VCaP (cell line): ENCODE results near the gene MYL5.

ENCODE experiments used
- H3K27ac ChIP-seq: fragments of 450-650 bp; 2 replicates; pipeline ENCODE4 v1.5.1; 2017
- TF ChIP-seq, protein P1 (sequence below): fragments of 450-650 bp; conservative IDR thresholded peaks from 2 replicates; pipeline ENCODE4 v1.5.1; 2017; ENCODE audit warnings: mild to moderate bottlenecking, moderate library complexity

Gene MYL5

DNA sequence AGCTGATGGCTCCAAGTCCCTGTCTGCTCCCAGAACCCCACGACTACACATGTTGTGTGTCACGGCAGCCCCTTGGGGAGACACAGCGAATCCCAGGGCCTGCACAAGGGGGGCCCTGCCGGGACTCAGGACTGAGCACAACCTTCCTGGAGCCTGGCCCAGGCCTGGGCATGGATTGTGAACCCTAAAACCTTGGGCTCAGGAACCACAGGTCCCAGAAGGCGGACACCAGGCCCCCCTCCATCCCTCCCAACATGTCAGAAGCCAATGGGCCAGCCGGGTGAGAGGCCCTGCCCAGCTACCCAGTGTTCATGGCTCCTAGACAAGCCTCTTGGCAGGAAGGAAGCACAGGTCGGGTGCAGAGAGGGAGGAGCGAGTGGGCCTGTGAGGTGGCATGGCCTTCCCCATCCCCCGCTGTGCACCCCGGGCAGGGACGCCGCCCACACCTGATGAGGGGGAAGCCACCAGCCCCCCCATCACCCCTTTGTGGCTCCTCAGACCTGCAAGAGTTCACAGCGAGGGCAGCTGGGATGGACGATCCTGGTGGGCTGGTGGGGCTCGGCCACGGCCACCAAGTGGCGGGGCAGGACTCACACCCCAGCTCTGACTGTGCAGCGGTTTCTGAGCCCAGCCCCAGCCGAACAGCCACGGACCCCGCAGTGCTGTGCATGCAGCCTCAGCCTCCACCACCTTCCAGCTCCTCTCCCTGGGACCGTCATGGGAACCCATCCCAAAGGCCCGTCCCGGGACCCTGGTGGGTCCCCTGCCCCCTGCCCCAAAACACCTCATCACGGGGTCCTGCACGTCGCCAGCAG is 45.3 kb upstream of the MYL5 start:
- H3K27ac ChIP-seq: no peak overlapping the region
- TF ChIP-seq, protein P1, sequence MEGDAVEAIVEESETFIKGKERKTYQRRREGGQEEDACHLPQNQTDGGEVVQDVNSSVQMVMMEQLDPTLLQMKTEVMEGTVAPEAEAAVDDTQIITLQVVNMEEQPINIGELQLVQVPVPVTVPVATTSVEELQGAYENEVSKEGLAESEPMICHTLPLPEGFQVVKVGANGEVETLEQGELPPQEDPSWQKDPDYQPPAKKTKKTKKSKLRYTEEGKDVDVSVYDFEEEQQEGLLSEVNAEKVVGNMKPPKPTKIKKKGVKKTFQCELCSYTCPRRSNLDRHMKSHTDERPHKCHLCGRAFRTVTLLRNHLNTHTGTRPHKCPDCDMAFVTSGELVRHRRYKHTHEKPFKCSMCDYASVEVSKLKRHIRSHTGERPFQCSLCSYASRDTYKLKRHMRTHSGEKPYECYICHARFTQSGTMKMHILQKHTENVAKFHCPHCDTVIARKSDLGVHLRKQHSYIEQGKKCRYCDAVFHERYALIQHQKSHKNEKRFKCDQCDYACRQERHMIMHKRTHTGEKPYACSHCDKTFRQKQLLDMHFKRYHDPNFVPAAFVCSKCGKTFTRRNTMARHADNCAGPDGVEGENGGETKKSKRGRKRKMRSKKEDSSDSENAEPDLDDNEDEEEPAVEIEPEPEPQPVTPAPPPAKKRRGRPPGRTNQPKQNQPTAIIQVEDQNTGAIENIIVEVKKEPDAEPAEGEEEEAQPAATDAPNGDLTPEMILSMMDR: no peak

DNA sequence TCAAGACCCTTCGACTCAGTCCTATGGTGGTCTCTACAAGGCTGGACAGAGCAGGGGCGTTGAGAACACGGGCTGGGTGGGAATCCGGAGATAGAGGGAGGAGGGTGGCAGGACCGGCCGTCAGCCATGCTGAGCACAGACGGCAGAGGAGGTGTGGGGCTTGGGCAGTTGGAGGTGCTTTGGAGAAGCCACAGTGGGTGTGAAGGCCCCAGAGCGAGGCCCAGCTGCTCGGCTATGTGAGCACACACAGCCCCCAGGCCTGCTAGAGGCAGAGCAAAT is 44.8 kb upstream of the MYL5 start:
- no peak overlapping the region for H3K27ac ChIP-seq
- TF ChIP-seq, protein P1: no peak

- TF ChIP-seq, protein P1: no peak
- no peak overlapping the region for H3K27ac ChIP-seq
Measured at GRCh38 chr4:629915-630641, 44.3 kb upstream of the MYL5 start.

- H3K27ac ChIP-seq: no peak overlapping the region
- TF ChIP-seq, protein P1: no peak
Measured at GRCh38 chr4:630656-631055, 43.7 kb upstream of the MYL5 start.

GRCh38 chr4:632196-632790 is 42.0 kb upstream of the MYL5 start:
- H3K27ac ChIP-seq: no peak overlapping the region
- TF ChIP-seq, protein P1: no peak

- TF ChIP-seq, protein P1: no peak
- no peak overlapping the region for H3K27ac ChIP-seq
Measured at GRCh38 chr4:632926-633325, 41.4 kb upstream of the MYL5 start.

DNA sequence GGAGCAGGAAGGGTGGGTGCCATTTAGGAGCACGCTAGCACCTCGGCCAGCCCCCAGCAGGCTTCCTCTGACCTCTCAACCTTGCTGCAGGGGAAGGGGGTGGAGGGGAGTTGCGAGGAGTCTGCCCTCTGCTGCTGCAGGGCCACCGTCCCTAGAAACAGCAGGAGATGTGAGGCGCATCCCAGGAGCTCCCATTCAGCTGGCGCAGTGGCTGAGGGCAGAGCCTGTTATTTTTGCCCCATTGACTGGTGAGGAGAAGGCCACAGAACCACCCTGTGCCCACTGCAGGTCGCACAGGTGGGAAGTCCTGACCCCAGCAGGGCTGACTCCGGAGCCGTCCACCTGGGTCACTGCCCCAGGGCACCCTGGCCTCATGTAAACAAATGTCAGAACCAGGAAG is 40.9 kb upstream of the MYL5 start:
- TF ChIP-seq, protein P1: no peak
- no peak overlapping the region for H3K27ac ChIP-seq
